Esophagus squamous epithelium (tissue), 5 donors: ENCODE measurements around the gene CCDC51. TPM values are rescaled to one million over a fixed set of nuclear protein-coding genes. Genes with fewer than 3 reads are reported as not detected.
A peak's percentile ranks its signal among the peaks of the same experiment; 100 is the strongest.

Source experiments
- DNase-seq: peaks from one replicate; lab custom pipeline; 2025; lab: John Stamatoyannopoulos, UW
- H3K27ac ChIP-seq, 4 donors: fragments of 200-600 bp; sonication (generic); one replicate each; pipeline ENCODE4 v1.5.1; 2016 to 2019; ENCODE audit warnings: mild to moderate bottlenecking in 1 of 4
- H3K27me3 ChIP-seq, 4 donors: fragments of 200-600 bp; sonication (generic); 1 replicate in 3 of 4; 2 replicates in 1 of 4; pipeline versions ENCODE4 v1.5.1 to v1.6.0; 2017 to 2021; ENCODE audit warnings: antibody characterized with exemption in 1 of 4
- H3K36me3 ChIP-seq, 3 donors: fragments of 200-600 bp; sonication (generic); one replicate each; pipeline ENCODE4 v1.5.1; 2016 to 2019
- H3K4me1 ChIP-seq, 3 donors: fragments of 200-600 bp; sonication (generic); one replicate each; pipeline ENCODE4 v1.5.1; 2017 to 2019
- H3K4me3 ChIP-seq, 4 donors: fragments of 200-600 bp; sonication (generic); 1 replicate in 3 of 4; 2 replicates in 1 of 4; pipeline ENCODE4 v1.5.1; 2016 to 2019; ENCODE audit warnings: mild to moderate bottlenecking in 2 of 4, moderate library complexity in 1 of 4
- H3K9me3 ChIP-seq, 3 donors: fragments of 200-600 bp; sonication (generic); one replicate each; pipeline ENCODE4 v1.5.1; 2016 to 2019
- CTCF ChIP-seq, 6 experiments: fragments of 450-650 bp in 4 of 6; fragments of 200-600 bp in 2 of 6; sonication (generic) in 2 of 6; IDR thresholded peaks; one replicate each; pipeline ENCODE4 v1.5.1; 2016 to 2019; ENCODE audit warnings: antibody characterized with exemption in 6 of 6, mild to moderate bottlenecking in 4 of 6, moderate library complexity in 4 of 6
- POLR2A ChIP-seq, 4 donors: fragments of 450-650 bp; IDR thresholded peaks; one replicate each; pipeline ENCODE4 v1.6.1; 2017; ENCODE audit warnings: antibody characterized with exemption in 4 of 4, mild to moderate bottlenecking in 4 of 4, moderate library complexity in 3 of 4
- whole genome bisulfite sequencing, 2 donors: methylation state at CpG; one replicate each; pipeline ENCODE4 v1.1.5; 2018; 5-methylcytosine and 5-hydroxymethylcytosine counted together
- intact Hi-C: fragments of 100-400 bp; cut with DNase I; formaldehyde crosslinking; loops from one replicate; pipeline ENCODE4 v1.15.0; 2022
- total RNA-seq, 4 donors: library from RNA; depleted of rRNA; stranded (reverse); fragments of >200 nt; gene quantifications; one replicate each; pipeline ENCODE4 v1.1.0, GENCODE V29; 2016
- donor health status: DM: yes; HTN: yes; CAD: no.

Gene CCDC51
- total RNA-seq, 4 donors from 2014 or later = 15.1 to 31.3 (median 18.2) TPM

- no peak for DNase-seq
- Histone ChIP-seq H3K36me3 (peaks cover 20 to 69% (median 21%) of the 10 kb centered on the region in 3 donors), H3K4me3 (peak overlapping the region; percentile 37 to 75 (median 52)), H3K4me1 (peaks cover 60 to 73% (median 63%) of the 10 kb centered on the region in 3 donors), H3K27me3 (no peaks in the 10 kb centered on the region), H3K27ac (peak overlapping the region; percentile 91 to 100 (median 99)), H3K9me3 (no peaks in the 10 kb centered on the region)
- TF ChIP-seq CTCF (IDR thresholded peaks at IDR 0.05) = no peak
- peak in 1 of 4 donors; percentile 30 for TF ChIP-seq POLR2A (IDR thresholded peaks at IDR 0.05)
- 2 to 18% methylated on average over 7 to 9 of the region's 19 CpGs for WGBS, 2 donors
- intact Hi-C loops = loop anchor here (5.0 kb wide), 1 partner anchor 36 kb away; the partner anchor contains the start of gene SHISA5
Measured at GRCh38 chr3:48466386-48467109, 26.6 kb upstream of the CCDC51 start.

GRCh38 chr3:48465531-48466378, 25.8 kb upstream of the CCDC51 start:
- WGBS, 2 donors = 0% methylated on average over 3 of the region's 21 CpGs; no CpG with 5 or more reads in 1 of the 2 donors
- H3K9me3 ChIP-seq = no peaks in the 10 kb centered on the region
- peaks cover 55 to 65% (median 56%) of the 10 kb centered on the region in 3 donors for H3K4me1 ChIP-seq
- H3K27me3 ChIP-seq = no peaks in the 10 kb centered on the region
- DNase-seq = peak; percentile 85
- intact Hi-C loops = loop anchor here (5.0 kb wide), 1 partner anchor 37 kb away; the partner anchor contains the start of gene SHISA5
- TF ChIP-seq POLR2A (IDR thresholded peaks at IDR 0.05) (peak in 3 of 4 donors; percentile 42 to 94 (median 84)), CTCF (IDR thresholded peaks at IDR 0.05) (peak; percentile 49 to 87 (median 58))
- H3K27ac ChIP-seq = peak overlapping the region; percentile 91 to 100 (median 99)
- H3K4me3 ChIP-seq = peak overlapping the region; percentile 37 to 75 (median 52)
- H3K36me3 ChIP-seq = peaks cover 20 to 77% (median 29%) of the 10 kb centered on the region in 3 donors

GRCh38 chr3:48465237-48465530, 25.3 kb upstream of the CCDC51 start:
- peak overlapping the region in 2 of 4 donors; percentile 7 to 51 for H3K4me3 ChIP-seq
- no peaks in the 10 kb centered on the region for H3K27me3 ChIP-seq
- intact Hi-C loops = loop anchor here (5.0 kb wide), 1 partner anchor 37 kb away; the partner anchor contains the start of gene SHISA5
- DNase-seq = no peak
- H3K9me3 ChIP-seq = no peaks in the 10 kb centered on the region
- TF ChIP-seq CTCF (IDR thresholded peaks at IDR 0.05) = no peak
- no peak for TF ChIP-seq POLR2A (IDR thresholded peaks at IDR 0.05)
- H3K36me3 ChIP-seq = peaks cover 20 to 80% (median 35%) of the 10 kb centered on the region in 3 donors
- peak overlapping the region; percentile 91 to 100 (median 99) for H3K27ac ChIP-seq
- H3K4me1 ChIP-seq = peaks cover 49 to 60% (median 51%) of the 10 kb centered on the region in 3 donors
- 0 to 40% methylated on average over 1 of the region's 7 CpGs for WGBS, 2 donors

GRCh38 chr3:48464713-48465221, 24.8 kb upstream of the CCDC51 start:
- Histone ChIP-seq H3K4me3 (no peak overlapping the region), H3K36me3 (peaks cover 20 to 80% (median 37%) of the 10 kb centered on the region in 3 donors), H3K4me1 (peaks cover 45 to 56% (median 46%) of the 10 kb centered on the region in 3 donors), H3K27ac (peak overlapping the region; percentile 91 to 100 (median 99)), H3K9me3 (no peaks in the 10 kb centered on the region), H3K27me3 (no peaks in the 10 kb centered on the region)
- intact Hi-C loops = loop anchor here (5.0 kb wide), 2 partner anchors 38 to 88 kb away; partner anchors contain the start of gene SHISA5
- WGBS, 2 donors = 100% methylated on average over 1 to 3 of the region's 17 CpGs
- TF ChIP-seq CTCF (IDR thresholded peaks at IDR 0.05) = no peak
- no peak for TF ChIP-seq POLR2A (IDR thresholded peaks at IDR 0.05)
- DNase-seq = no peak
